Activated T-cell treated with anti-CD3 and anti-CD28 coated beads for 1 hour (primary cell): ENCODE measurements around the gene TRIM36.
A peak's percentile ranks its signal among the peaks of the same experiment; 100 is the strongest.

Experiments
- DNase-seq: peaks from one replicate; pipeline ENCODE4 v3.0.0-alpha.2; 2020; ENCODE audit warnings: low read depth

TRIM36 gene

GRCh38 chr5:115169487-115170133 lies at the start of gene TRIM36:
TSS of gene TRIM36 (minus strand) at chr5:115169908. CDS start at chr5:115169634, 274 bp downstream.
- DNase-seq: peak; percentile 76

GRCh38 chr5:115214541-115214940 lies 44.8 kb upstream of the TRIM36 start:
- DNase-seq: no peak

- no peak for DNase-seq
Measured at GRCh38 chr5:115209279-115209678, 39.6 kb upstream of the TRIM36 start.

GRCh38 chr5:115202952-115203351 lies 33.2 kb upstream of the TRIM36 start:
- no peak for DNase-seq

- no peak for DNase-seq
Measured at GRCh38 chr5:115196161-115196560, 26.5 kb upstream of the TRIM36 start.

- no peak for DNase-seq
Measured at GRCh38 chr5:115194676-115195075, 25.0 kb upstream of the TRIM36 start.

GRCh38 chr5:115193295-115193694 lies 23.6 kb upstream of the TRIM36 start:
- DNase-seq: no peak

GRCh38 chr5:115192098-115192497 lies 22.4 kb upstream of the TRIM36 start:
- DNase-seq: no peak

GRCh38 chr5:115191474-115192031 lies 21.8 kb upstream of the TRIM36 start:
- DNase-seq: no peak

- no peak for DNase-seq
Measured at GRCh38 chr5:115190388-115190787, 20.7 kb upstream of the TRIM36 start.

- no peak for DNase-seq
Measured at GRCh38 chr5:115189866-115190265, 20.2 kb upstream of the TRIM36 start.

GRCh38 chr5:115186794-115187193 lies 17.1 kb upstream of the TRIM36 start:
- no peak for DNase-seq

GRCh38 chr5:115184770-115185169 lies 15.1 kb upstream of the TRIM36 start:
- DNase-seq: no peak

- no peak for DNase-seq
Measured at GRCh38 chr5:115181757-115182156, 12.0 kb upstream of the TRIM36 start.

- no peak for DNase-seq
Measured at GRCh38 chr5:115180165-115180709, 10.5 kb upstream of the TRIM36 start.

- DNase-seq: no peak
Measured at GRCh38 chr5:115179394-115180164, 9.9 kb upstream of the TRIM36 start.

GRCh38 chr5:115179030-115179393 lies 9.3 kb upstream of the TRIM36 start:
- DNase-seq: no peak

GRCh38 chr5:115170929-115171510 lies 1.3 kb upstream of the TRIM36 start:
- no peak for DNase-seq

GRCh38 chr5:115170134-115170928 lies 623 bp upstream of the TRIM36 start:
- no peak for DNase-seq

- DNase-seq: no peak
Measured at GRCh38 chr5:115168829-115169486, 750 bp downstream of the TRIM36 start.

- DNase-seq: no peak
Measured at GRCh38 chr5:115166744-115167393, 2.8 kb downstream of the TRIM36 start.
